GM19023 (cell line): ENCODE data around the gene ZNF281.
"Not testable (repeated sequence)": the region's sequence is repeated elsewhere in the genome, so short reads cannot be mapped to it uniquely, and the experiment has no call there.

Experiments
- ATAC-seq: cut with Tn5 transposase; IDR thresholded peaks from one replicate; pipeline ENCODE4 v1.9.1; 2021; ENCODE audit warnings: mild to moderate bottlenecking, moderate library complexity; ENCODE audit not compliant: unreplicated experiment

ZNF281 gene

DNA sequence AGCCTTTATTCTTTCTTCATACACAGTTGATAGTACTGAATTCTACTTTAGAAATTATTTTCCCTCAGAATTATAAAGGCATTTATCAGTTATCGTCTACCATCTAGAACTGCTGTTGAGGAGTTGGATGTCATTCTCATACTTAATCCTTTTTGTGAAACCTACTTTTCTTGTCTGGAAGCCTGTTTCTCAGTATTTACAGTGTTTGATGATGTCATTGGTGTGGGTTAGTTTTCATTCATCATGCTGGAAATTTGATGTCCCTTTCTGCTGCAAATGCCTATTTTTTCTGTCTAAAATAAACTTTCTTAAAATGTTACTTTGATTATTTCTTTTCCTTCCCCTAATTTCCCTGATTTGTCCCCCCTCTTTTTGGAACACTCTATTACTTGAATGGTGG is 22.8 kb upstream of the ZNF281 start:
- no peak for ATAC-seq

DNA sequence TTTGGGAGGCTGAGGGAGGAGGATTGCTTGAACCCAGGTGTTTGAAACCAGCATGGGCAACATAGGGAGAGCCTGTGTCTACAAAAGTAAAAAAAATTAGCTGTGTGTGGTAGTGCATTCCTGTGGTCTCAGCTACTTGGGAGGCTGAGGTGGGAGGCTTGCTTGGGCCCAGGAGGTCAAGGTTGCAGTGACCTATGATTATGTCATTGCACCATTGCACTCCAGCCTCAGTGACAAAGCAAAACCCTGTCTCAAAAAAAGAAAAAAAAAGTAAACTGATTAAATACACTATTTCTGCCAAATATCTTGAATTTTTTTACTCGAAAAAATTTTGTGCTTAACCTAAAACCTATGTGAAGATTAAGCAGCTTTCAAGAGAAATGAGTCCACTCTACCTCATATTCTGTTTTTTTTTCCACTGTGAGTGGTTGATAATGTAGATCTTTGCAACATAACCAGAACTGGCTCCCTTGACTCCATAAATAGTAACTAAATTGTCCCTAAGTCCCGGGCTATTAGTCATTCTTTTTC is 19.4 kb upstream of the ZNF281 start:
- no peak for ATAC-seq

DNA sequence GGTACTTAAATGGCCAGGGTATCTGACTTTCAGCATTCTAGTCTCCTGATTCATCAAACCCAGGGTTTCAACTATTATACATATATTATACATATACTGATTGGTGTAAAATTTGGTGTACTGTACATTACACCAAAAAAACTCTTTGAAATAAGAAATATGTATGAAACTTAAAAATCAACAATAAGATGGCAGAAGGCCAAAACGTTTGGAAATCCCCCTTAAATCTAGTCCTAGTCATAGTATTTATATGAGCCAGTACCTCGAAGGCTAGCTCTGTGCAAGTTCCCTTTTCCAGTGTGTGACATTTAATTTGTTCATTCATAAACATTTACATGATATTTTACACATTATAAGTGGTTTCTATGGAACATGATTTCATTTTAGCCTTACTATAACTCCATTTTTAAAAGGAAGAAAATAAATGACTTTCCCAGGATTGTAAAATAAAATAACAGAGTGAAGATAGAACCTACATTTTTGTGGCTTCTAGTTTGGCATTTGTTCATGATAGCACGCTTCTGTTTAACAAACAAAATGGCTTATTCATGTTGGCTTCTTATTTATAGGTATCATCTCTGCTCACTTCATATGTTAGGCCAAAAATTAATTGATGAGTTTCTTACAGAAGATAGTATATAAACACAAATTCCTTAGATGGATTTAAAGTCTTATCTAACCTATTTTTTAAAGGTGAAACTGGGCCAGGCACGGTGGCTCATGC is 18.8 kb upstream of the ZNF281 start:
- ATAC-seq, result no peak

DNA sequence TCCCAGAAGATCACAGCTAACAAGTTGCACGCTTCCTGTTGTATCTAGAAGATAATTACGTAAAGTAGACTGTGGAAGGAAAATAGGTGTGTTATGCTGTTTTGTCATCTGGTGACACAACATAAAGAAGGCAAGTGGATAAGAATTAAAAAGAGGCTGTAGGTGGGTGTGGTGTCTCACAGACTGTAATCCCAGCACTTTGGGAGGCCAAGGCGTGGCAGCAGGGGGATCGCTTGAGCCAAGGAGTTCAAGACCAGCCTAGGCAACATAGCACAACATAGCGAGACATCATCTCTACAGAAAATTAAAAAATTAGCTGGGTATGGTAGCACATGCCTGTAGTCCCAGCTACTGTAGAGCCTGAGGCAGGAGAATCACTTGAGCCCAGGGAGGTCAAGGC is 17.9 kb upstream of the ZNF281 start:
- no peak for ATAC-seq

GRCh38 chr1:200426196-200426595 is 16.4 kb upstream of the ZNF281 start:
- no peak for ATAC-seq

- ATAC-seq, result no peak
Observed at GRCh38 chr1:200423235-200423634, 13.4 kb upstream of the ZNF281 start.

DNA sequence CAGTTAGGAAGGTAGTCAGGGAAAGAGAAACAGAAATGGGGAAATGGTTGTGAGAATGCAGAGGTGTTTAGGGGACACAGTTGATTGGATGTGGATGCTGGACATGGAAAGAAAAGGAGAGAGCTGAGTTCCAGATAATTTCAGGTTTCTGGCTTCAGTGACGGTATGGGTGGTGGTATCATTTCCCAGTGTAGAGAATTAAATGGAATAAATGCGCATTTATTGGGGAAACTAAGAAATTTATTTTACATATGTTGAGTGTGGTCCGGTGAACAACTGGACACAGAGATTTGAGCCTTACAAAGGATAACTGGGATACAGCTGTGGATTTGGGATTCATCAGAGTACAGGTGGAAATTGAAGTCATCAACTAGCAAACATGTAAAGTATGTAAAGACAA is 12.4 kb upstream of the ZNF281 start:
- no peak for ATAC-seq

- peak; percentile 65 for ATAC-seq
Observed at GRCh38 chr1:200415789-200416593, 6.2 kb upstream of the ZNF281 start.

DNA sequence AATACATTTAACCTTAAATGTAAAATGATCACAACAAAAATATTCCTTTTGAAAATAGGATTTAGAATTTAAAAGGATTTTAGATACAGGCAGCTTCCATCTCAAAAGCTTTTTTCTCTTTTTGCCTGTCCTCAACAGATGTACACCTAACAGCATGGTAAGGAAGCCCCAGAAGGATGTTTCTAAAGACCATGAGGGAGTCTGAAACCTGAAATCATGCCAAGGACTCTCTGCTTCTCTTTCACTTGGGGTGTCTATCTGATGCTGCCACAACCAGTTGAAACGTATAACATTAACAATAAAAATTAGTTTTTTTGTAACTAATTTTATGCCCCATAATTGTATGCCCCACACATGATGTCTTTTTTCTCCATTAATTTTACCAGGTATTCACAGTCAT is 5.4 kb upstream of the ZNF281 start:
- peak; percentile 43 for ATAC-seq

GRCh38 chr1:200414657-200415056 is 4.8 kb upstream of the ZNF281 start:
- no peak for ATAC-seq

DNA sequence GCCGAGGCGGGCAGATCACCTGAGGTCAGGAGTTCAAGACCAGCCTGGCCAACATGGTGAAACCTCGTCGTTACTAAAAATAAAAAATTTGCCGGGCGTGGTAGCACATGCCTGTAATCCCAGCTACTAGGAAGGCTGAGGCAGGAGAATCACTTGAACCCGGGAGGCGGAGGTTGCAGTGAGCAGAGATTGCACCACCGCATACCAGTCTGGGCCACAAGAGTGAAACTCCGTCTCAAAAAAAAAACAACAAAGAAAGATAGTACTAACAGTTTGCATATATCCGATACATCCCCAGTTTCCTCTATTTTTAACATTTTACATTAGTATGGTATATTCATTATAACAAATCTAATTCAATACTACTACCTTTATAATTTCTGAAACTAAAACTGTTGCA is 3.9 kb upstream of the ZNF281 start:
- ATAC-seq, result not testable (repeated sequence)

- no peak for ATAC-seq
Observed at GRCh38 chr1:200411406-200412257, 1.8 kb upstream of the ZNF281 start.

DNA sequence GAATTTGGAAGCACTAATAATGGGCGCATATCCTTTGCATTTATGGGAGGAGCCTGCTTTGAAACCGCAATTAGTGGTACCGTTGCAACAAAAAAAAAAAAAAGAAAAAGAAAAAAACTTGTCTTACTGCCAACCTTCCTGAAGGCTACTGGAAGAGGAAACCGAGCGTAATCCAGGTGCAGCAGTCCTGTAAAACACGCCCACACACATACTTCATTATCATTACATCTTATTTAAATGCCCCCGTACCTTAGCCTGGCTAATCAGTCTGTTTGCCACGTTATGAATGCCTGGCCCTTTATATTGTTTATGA is 686 bp upstream of the ZNF281 start:
- no peak for ATAC-seq

GRCh38 chr1:200409203-200409760 is 554 bp downstream of the ZNF281 start:
- ATAC-seq, result peak; percentile 37

DNA sequence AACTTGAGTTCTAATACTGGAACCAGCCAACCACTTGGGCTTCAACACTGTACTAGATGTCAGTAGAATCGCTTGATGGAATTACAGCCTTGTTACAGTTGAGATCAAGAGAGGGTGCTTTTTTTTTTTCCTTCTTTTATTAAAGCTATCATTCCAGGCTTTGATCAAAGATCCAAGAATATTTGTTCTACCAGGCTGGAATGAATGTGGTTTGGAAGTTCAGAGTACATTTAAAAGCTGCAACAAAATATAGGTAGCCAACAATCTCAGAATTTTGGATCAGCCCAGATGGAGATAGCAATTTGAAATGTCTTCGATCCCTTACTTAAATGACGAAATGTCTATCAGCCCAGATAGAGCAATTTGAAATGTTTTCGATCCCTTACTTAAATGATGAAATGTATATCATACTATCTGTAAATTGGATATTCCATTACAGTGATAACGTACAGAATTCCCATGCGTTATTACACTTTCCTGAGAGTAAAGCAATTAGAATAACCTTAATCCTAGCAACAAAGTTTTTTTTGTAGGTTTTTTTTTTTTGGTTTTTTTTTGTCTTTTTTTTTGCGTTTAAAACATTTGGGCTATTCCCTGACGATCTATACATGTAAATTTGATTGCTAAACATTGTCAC is 3.6 kb downstream of the ZNF281 start:
- ATAC-seq, result no peak

GRCh38 chr1:200405264-200405663 is 4.6 kb downstream of the ZNF281 start:
- no peak for ATAC-seq

- ATAC-seq, result no peak
Observed at GRCh38 chr1:200401708-200402107, 8.1 kb downstream of the ZNF281 start.

DNA sequence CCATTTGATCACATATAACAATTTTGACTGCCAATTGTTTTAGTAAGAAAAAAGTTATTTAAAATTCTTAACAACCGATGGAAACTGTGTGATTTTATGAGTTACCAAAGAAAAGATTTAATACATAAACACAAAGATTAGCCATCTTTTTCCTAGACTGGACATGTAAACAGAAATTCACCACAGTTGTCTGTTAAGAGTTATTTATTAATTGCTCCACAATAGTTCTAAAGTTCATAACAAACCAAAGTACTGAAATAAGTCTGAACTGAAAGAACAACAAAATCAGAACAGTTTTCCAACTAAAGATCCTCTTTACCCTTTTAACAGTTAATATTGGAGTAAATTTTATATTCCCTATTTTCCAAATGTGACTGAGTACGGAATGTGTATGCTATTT is 8.6 kb downstream of the ZNF281 start:
- ATAC-seq, result no peak

DNA sequence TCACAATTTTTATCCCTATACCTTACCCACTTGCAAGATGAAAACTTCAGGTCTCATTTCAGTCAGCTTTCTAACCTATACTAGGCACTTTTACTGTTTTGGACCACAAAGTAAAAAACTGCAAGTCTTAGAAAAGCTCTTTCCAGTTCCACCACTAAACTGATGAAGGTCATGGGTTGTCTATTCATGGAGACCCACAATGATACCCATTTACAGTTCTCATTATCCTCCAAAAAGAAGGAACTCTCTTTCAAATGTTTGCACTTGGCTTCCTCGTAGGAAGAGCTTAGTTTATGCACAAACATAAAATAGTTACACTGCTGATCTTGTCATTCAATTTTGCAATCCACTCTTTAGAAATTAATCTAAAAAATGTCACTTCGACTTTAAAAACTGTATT is 9.3 kb downstream of the ZNF281 start:
- ATAC-seq, result no peak

- ATAC-seq, result no peak
Observed at GRCh38 chr1:200399860-200400259, 10.0 kb downstream of the ZNF281 start.

DNA sequence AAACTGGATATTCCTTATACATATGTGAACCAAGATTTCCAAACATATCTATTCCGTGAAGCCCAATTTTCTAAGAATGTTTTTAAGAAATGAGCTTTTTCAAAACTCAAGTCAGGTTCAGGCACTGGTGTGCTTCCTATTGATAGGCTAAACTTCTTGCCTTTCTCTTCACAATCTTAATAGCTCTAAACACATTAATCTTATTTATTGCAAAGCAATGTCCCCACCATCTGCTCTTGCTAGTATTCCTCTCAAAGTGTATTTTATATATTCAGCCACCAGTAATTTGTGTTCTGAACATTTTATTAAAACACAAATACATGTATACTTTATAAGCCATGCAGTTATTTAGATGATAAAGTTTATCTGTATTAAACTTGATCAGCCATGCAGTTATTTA is 11.5 kb downstream of the ZNF281 start:
- ATAC-seq, result no peak
